Erythroblast (primary cell): ENCODE results near the gene INHBE.
"Not testable (repeated sequence)": the region's sequence is repeated elsewhere in the genome, so short reads cannot be mapped to it uniquely, and the experiment has no call there.

Source experiments
- DNase-seq, 2 experiments: peaks; one replicate each; lab custom pipeline; 2025; lab: John Stamatoyannopoulos, UW
- GATA1 ChIP-seq: IDR thresholded peaks from 2 replicates; pipeline ENCODE4 v1.6.1; 2011; ENCODE audit warnings: low read depth, mild to moderate bottlenecking, control low read depth, low read length, moderate library complexity
- POLR2A ChIP-seq: IDR thresholded peaks from 2 replicates; pipeline ENCODE4 v1.6.1; 2011; ENCODE audit warnings: mild to moderate bottlenecking, low read length

Gene INHBE

DNA sequence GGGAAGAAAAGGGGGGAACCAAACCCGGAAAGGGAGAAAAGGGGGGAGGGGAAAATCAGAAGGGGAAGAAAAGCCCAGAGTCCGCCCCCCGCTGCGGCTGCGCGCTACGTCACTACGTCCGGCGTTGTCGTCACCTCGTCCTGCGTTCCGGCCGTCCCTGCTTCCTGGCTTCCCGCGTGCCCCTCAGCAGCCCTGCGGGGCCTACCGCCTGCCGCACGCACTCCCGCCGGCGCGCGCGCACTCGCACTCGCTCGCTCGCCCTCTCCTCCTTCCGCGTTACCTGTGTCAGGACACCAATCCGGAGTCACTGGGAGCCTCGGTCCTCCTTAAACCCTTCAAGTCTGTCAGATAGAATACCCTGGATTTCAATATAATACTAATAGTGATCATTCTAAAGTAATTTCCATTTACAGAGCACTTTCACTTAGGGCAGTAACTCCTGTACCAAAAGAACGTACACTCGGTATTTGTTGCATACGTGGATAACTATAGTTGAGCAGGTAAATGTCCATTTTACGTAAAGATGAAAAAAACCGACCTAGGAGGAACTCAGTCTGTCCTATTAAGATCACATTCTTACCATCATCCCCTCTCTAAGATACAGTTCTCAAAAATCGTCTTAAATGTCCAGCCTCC is 24.1 kb upstream of the INHBE start, which contains the start of gene R3HDM2:
Gene R3HDM2, minus strand, starts transcription at position 113 of the 636 bp plus-strand sequence. CDS start 120,615 bp downstream, outside the sequence.
- TF ChIP-seq GATA1 (no peak), POLR2A (peak; percentile 98)
- peak; percentile 97 for DNase-seq

DNA sequence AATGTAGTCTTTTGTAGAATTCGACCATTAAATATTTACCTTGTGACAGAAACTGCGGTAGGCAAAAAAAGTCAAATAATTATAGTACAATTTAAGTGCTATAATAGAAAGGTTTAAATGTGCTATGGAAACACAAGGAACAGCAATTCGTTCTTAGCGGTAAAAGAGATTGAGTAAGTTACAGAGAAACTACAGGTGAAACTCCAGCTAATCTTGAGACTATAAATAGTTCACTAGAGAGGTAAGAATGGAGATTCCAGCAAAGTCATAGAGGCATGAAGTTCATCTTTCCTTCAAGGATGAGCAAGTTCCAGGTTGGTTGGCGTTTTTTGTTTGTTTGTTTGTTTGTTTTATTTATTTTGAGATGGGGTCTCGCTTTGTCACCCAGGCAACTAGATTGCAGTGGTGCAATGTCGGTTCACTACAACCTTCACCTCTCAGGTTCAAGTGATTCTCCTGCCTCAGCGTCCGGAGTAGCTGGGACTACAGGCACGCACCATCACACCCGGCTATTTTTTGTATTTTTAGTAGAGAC is 23.4 kb upstream of the INHBE start:
- DNase-seq = peak in 1 of 2 experiments; percentile 44

DNA sequence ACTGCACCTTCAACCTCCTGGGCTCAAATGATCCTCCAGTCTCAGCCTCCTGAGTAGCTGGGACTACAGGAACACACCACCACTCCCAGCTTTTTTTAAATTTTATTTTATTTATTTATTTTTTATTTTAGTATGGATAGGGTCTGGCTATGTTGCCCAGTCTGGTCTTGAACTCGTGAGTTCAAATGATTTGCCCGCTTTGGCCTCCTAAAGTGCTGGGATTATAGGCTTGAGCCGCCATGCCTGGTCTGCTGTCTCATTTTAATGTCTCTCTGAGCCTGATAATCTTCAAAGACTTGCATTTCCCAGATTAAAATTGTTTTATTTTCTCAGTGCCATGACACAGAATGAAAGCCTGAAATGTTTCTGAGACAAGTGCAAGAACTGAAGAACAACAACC is 21.7 kb upstream of the INHBE start:
- no peak for DNase-seq
- TF ChIP-seq POLR2A (no peak), GATA1 (no peak)

More for the DNA sequence above, 23.4 kb upstream of the INHBE start:
- TF ChIP-seq POLR2A = no peak
- TF ChIP-seq GATA1 = no peak

DNA sequence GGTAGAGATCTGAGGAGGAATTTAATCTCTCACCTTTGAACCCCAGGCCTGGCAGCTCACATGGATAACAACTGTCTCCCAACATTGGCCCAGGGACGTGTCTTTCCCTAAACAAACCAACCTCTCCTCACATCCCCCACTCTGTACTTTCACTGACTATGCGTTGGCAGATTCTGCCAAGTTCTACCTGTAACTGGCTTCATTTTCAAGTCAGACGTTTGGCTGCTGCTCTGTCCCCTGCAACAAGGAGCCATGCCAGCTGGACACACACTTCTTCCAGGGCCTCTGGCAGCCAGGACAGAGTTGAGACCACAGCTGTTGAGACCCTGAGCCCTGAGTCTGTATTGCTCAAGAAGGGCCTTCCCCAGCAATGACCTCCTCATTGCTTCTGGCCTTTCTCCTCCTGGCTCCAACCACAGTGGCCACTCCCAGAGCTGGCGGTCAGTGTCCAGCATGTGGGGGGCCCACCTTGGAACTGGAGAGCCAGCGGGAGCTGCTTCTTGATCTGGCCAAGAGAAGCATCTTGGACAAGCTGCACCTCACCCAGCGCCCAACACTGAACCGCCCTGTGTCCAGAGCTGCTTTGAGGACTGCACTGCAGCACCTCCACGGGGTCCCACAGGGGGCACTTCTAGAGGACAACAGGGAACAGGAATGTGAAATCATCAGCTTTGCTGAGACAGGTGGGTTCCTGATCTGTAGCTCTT is 20.4 kb upstream of the INHBE start, which contains the start of gene INHBC:
Gene INHBC, plus strand, starts transcription at position 268 of the 707 bp plus-strand sequence. Its CDS starts 103 bp downstream, at position 371.
- no peak for DNase-seq
- TF ChIP-seq POLR2A = no peak

DNA sequence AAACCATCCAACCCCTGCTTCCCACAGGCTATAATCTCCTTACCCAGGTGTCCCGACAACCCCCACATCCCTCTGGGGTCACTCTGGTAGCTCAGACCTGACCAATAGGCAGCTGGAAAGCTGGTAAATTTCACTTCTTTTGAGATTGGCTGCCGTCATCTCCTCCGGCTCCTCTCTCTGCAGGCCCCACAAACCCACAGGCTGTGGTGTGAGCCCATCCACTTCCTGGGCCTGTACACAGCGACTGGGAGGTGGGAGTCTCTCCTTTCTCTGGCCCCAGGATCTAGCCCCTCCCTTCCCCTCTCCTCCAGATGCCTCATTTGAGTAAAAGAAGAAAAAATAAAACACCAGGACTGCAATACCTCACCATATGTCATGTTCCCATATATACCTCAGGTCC is 19.8 kb upstream of the INHBE start:
- no peak for DNase-seq
- TF ChIP-seq POLR2A (no peak), GATA1 (no peak)

DNA sequence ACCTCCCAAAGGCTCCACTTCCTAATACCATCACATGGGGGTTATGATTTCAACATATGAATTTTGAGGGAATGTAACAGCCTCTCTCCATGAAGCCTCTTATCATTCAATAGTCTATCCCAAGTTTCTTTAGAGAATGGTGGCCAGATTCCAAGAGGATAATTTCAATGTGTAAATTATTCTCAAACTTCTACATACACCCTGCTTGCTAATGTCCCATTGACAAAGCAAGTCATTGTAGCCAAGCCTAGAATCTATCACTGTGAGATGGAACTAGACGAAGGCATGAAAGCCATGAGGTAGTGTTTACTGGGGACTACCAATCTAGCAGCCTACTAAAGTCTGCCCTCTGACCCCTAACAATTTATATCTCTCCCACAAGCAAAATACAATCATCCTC is 16.7 kb upstream of the INHBE start:
- TF ChIP-seq POLR2A = no peak
- TF ChIP-seq GATA1 = no peak
- no peak for DNase-seq

DNA sequence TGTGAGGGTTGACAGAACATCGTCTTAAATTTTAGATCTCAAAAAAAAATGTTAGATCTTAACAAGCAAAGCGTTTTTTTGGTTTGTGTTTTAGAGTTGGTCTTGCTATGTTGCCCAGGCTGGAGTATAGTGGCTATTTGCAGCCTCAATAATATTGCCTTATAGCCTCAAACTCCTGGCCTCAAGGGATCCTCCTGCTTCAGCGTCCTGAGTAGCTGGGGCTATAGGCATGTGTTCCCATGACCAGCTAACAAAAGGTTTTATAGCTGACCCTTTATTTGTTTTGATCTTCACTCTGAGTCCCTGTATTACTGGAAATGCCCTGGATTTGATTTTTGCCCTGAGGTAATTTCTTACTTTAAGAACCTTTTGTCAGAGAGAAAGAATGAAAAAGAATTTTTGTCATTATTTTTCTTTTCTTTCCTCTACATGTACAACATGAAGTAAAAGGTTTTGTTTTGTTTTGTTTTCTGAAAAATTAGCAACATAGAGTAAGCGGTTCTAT is 15.3 kb upstream of the INHBE start:
- no peak for DNase-seq
- TF ChIP-seq POLR2A (no peak), GATA1 (no peak)

DNA sequence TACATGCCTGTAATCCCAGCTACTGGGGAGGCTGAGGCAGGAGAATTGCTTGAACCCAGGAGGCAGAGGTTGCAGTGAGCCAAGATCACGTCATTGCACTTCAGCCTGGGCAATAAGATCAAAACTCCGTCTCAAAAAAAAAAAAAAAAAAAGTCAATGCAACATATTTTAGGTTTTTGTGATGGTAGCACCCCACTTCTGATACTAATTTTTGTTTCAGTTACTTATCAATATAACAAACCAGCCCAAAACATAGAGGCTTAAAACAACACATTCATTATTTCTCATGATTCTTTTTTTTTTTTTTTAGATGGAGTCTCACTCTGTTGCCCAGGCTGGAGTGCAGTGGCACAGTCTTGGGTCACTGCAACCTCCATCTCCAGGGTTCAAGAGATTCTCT is 13.7 kb upstream of the INHBE start:
- DNase-seq = not testable (repeated sequence)

DNA sequence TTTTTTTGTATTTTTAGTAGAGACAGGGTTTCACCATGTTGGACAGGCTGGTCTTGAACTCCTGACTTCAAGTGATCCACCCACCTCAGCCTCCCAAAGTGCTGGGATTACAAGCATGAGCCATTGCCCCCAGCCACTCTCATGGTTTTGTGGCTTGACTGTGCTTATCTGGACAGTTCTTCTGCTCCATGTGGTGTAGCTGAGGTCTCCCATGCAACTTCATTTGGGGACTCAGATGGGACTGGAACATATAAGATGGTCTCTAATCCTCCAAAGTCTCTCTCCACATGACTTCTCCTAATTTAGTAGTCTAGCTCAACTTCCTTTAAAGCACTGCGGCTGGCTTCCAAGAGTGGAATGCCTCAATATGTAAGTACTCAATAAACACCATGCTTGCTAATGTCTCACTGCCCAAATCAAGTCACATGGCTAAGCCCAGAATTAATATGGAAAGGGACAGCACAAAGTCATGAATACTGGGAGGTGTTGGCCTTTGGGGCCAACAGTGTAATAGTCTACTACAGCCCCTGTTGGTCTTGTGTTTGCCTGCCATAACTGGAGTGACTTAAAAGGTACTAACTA is 13.2 kb upstream of the INHBE start:
- DNase-seq = no peak
- TF ChIP-seq GATA1 (no peak), POLR2A (no peak)

DNA sequence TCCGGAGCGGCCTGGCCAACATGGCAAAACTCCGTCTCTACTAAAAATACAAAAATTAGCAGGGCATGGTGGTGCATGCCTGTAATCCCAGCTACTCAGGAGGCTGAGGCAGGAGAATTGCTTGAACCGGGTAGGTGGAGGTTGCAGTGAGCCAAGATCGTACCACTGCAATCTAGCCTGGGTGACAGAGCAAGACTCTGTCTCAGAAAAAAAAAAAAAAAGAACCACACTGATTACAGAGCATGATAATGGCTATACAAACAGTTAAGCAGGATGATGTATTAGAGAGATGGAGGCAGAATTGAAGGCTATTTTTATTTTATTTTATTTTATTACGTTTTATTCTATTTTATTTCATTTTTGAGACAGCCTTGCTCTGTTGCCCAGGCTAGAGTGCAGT is 10.8 kb upstream of the INHBE start:
- not testable (repeated sequence) for DNase-seq

DNA sequence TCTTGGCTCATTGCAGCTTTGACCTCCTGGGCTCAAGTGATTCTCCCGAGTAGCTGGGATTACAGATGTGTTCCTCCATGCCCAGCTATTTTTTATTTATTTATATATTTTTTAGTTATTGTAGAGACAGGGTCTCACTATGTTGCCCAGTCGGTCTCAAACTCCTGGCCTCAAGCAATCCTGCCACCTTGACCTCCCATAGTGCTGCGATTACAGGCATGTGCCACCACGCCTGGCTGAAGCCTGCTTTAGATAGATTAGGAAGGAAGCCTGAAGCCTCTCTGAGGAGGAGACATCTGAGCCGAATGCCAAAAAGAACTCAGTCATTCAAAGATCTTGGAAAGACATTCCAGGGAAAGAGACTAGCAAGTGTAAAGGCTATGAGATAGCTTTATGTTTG is 10.4 kb upstream of the INHBE start:
- TF ChIP-seq POLR2A (no peak), GATA1 (no peak)
- DNase-seq = peak in 1 of 2 experiments; percentile 37

DNA sequence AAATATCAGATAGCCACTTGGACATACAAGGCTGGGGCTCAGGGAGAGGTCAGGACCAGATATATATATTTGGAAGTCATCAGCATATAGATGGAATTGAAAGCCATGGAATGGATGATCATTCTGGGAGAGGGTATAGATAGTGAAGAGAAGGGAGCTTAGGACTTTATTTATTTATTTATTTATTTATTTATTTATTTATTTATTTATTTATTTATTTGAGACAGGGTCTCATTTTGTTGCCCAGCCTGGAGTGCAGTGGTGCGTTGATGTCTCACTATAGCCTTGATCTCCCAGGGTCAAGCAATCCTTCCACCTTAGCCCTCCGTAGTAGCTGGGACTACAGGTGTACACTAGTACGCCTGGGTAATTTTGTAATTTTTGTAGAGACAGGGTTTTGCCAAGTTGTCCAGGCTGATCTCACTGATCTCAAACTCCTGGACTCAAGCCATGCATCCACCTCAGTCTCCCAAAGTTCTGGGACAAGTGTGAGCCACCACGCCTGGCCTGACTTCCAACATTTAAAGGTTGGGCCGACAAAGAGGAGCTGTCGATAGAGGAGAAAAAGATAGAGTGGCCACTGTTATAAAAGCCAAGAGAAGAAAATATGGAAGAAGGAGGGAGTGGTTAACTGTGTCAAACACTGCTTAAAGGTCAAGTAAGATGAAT is 8.7 kb upstream of the INHBE start:
- no peak for DNase-seq
- no peak for TF ChIP-seq POLR2A
- no peak for TF ChIP-seq GATA1

DNA sequence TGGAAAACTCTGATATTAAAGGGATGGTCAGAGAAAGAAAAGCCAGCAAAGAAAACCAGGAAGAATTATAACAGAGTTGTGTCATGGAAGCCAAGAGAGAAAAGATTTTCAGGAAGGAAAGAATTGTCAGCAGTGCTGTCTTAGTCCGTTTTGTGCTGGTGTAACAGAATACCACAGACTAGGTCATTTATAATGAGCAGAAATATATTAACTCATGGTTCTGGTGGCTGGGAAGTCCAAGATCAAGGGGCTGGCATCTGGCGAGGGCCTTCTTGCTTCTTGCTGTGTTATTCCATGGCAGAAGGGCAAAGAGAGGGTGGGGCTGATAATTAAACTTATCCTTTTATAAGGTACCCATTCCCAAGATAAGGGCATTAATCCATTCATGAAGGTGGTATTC is 6.4 kb upstream of the INHBE start:
- no peak for TF ChIP-seq POLR2A
- TF ChIP-seq GATA1 = no peak
- DNase-seq = no peak

DNA sequence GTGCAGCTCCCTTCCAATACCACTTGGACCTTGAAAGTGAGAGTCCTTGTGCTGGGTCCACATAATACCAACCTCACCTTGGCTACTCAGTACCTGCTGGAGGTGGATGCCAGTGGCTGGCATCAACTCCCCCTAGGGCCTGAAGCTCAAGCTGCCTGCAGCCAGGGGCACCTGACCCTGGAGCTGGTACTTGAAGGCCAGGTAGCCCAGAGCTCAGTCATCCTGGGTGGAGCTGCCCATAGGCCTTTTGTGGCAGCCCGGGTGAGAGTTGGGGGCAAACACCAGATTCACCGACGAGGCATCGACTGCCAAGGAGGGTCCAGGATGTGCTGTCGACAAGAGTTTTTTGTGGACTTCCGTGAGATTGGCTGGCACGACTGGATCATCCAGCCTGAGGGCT is 5.7 kb upstream of the INHBE start:
- TF ChIP-seq POLR2A = no peak
- TF ChIP-seq GATA1 = no peak
- no peak for DNase-seq
